Esophagus squamous epithelium (tissue), 5 donors: ENCODE data around the gene TLCD3B. TPM values are rescaled to one million over a fixed set of nuclear protein-coding genes. Genes with fewer than 3 reads are reported as not detected.
A peak's percentile ranks its signal among the peaks of the same experiment; 100 is the strongest.

Experiments used
- DNase-seq: peaks from one replicate; lab custom pipeline; 2025; lab: John Stamatoyannopoulos, UW
- H3K27ac ChIP-seq, 4 donors: fragments of 200-600 bp; sonication (generic); one replicate each; pipeline ENCODE4 v1.5.1; 2016 to 2019; ENCODE audit warnings: mild to moderate bottlenecking in 1 of 4
- H3K27me3 ChIP-seq, 4 donors: fragments of 200-600 bp; sonication (generic); 1 replicate in 3 of 4; 2 replicates in 1 of 4; pipeline versions ENCODE4 v1.5.1 to v1.6.0; 2017 to 2021; ENCODE audit warnings: antibody characterized with exemption in 1 of 4
- H3K36me3 ChIP-seq, 3 donors: fragments of 200-600 bp; sonication (generic); one replicate each; pipeline ENCODE4 v1.5.1; 2016 to 2019
- H3K4me1 ChIP-seq, 3 donors: fragments of 200-600 bp; sonication (generic); one replicate each; pipeline ENCODE4 v1.5.1; 2017 to 2019
- H3K4me3 ChIP-seq, 4 donors: fragments of 200-600 bp; sonication (generic); 1 replicate in 3 of 4; 2 replicates in 1 of 4; pipeline ENCODE4 v1.5.1; 2016 to 2019; ENCODE audit warnings: mild to moderate bottlenecking in 2 of 4, moderate library complexity in 1 of 4
- H3K9me3 ChIP-seq, 3 donors: fragments of 200-600 bp; sonication (generic); one replicate each; pipeline ENCODE4 v1.5.1; 2016 to 2019
- CTCF ChIP-seq, 6 experiments: fragments of 450-650 bp in 4 of 6; fragments of 200-600 bp in 2 of 6; sonication (generic) in 2 of 6; IDR thresholded peaks; one replicate each; pipeline ENCODE4 v1.5.1; 2016 to 2019; ENCODE audit warnings: antibody characterized with exemption in 6 of 6, mild to moderate bottlenecking in 4 of 6, moderate library complexity in 4 of 6
- POLR2A ChIP-seq, 4 donors: fragments of 450-650 bp; IDR thresholded peaks; one replicate each; pipeline ENCODE4 v1.6.1; 2017; ENCODE audit warnings: antibody characterized with exemption in 4 of 4, mild to moderate bottlenecking in 4 of 4, moderate library complexity in 3 of 4
- WGBS, 2 donors: methylation state at CpG; one replicate each; pipeline ENCODE4 v1.1.5; 2018; 5-methylcytosine and 5-hydroxymethylcytosine counted together
- intact Hi-C: fragments of 100-400 bp; cut with DNase I; formaldehyde crosslinking; loops from one replicate; pipeline ENCODE4 v1.15.0; 2022
- total RNA-seq, 4 donors: library from RNA; depleted of rRNA; stranded (reverse); fragments of >200 nt; gene quantifications; one replicate each; pipeline ENCODE4 v1.1.0, GENCODE V29; 2016
- donor health status: DM: yes; HTN: yes; CAD: no.

TLCD3B gene
- total RNA-seq, 4 donors from 2014 or later: not detected

- H3K36me3 ChIP-seq: peaks cover 43 to 63% (median 55%) of the 10 kb centered on the region in 3 donors
- DNase-seq: no peak
- no peak overlapping the region for H3K4me3 ChIP-seq
- peak overlapping the region in 2 of 4 donors; percentile 1 to 76 for H3K27ac ChIP-seq
- 89 to 95% methylated on average over 5 to 8 of the region's 9 CpGs for WGBS, 2 donors
- no peak for TF ChIP-seq CTCF (IDR thresholded peaks at IDR 0.05)
- TF ChIP-seq POLR2A (IDR thresholded peaks at IDR 0.05): no peak
- intact Hi-C loops: no loop called here
- no peaks in the 10 kb centered on the region for H3K27me3 ChIP-seq
- no peaks in the 10 kb centered on the region for H3K9me3 ChIP-seq
- peaks cover 12 to 51% (median 23%) of the 10 kb centered on the region in 3 donors for H3K4me1 ChIP-seq
Observed at GRCh38 chr16:29978564-29979270, 52.4 kb downstream of the TLCD3B start.

- no peaks in the 10 kb centered on the region for H3K27me3 ChIP-seq
- WGBS, 2 donors: 78 to 94% methylated on average over 7 to 8 of the region's 9 CpGs
- no peaks in the 10 kb centered on the region for H3K9me3 ChIP-seq
- H3K4me1 ChIP-seq: peaks cover 12 to 55% (median 23%) of the 10 kb centered on the region in 3 donors
- no peak for TF ChIP-seq CTCF (IDR thresholded peaks at IDR 0.05)
- TF ChIP-seq POLR2A (IDR thresholded peaks at IDR 0.05): no peak
- intact Hi-C loops: no loop called here
- H3K4me3 ChIP-seq: no peak overlapping the region
- peaks cover 37 to 57% (median 49%) of the 10 kb centered on the region in 3 donors for H3K36me3 ChIP-seq
- no peak for DNase-seq
- H3K27ac ChIP-seq: peak overlapping the region in 3 of 4 donors; percentile 76 to 97 (median 94)
Observed at GRCh38 chr16:29978081-29978480, 53.0 kb downstream of the TLCD3B start.

GRCh38 chr16:29977063-29977825 lies 53.8 kb downstream of the TLCD3B start:
- H3K36me3 ChIP-seq: peaks cover 29 to 48% (median 40%) of the 10 kb centered on the region in 3 donors
- H3K27me3 ChIP-seq: no peaks in the 10 kb centered on the region
- TF ChIP-seq POLR2A (IDR thresholded peaks at IDR 0.05) (no peak), CTCF (IDR thresholded peaks at IDR 0.05) (no peak)
- intact Hi-C loops: no loop called here
- peak overlapping the region; percentile 17 to 97 (median 85) for H3K27ac ChIP-seq
- H3K9me3 ChIP-seq: no peaks in the 10 kb centered on the region
- peaks cover 12 to 58% (median 23%) of the 10 kb centered on the region in 3 donors for H3K4me1 ChIP-seq
- DNase-seq: no peak
- H3K4me3 ChIP-seq: peak overlapping the region in 2 of 4 donors; percentile 74 to 94
- WGBS, 2 donors: 65 to 71% methylated on average over 5 to 7 of the region's 9 CpGs

- Histone ChIP-seq H3K4me3 (peak overlapping the region in 3 of 4 donors; percentile 74 to 94 (median 91)), H3K36me3 (peaks cover 18 to 48% (median 28%) of the 10 kb centered on the region in 3 donors), H3K9me3 (no peaks in the 10 kb centered on the region), H3K27ac (peak overlapping the region; percentile 37 to 97 (median 85)), H3K4me1 (peaks cover 12 to 58% (median 23%) of the 10 kb centered on the region in 3 donors), H3K27me3 (no peaks in the 10 kb centered on the region)
- no peak for TF ChIP-seq CTCF (IDR thresholded peaks at IDR 0.05)
- TF ChIP-seq POLR2A (IDR thresholded peaks at IDR 0.05): no peak
- intact Hi-C loops: no loop called here
- no peak for DNase-seq
- WGBS, 2 donors: 13 to 22% methylated on average over 4 to 6 of the region's 6 CpGs
Observed at GRCh38 chr16:29975811-29976511, 55.1 kb downstream of the TLCD3B start.
